Body of pancreas (tissue), 4 donors: Measurements from ENCODE around the gene BPIFB6.

Experiments
- POLR2A ChIP-seq, 3 donors: fragments of 450-650 bp; IDR thresholded peaks; one replicate each; pipeline ENCODE4 v1.6.1; 2016; ENCODE audit warnings: antibody characterized with exemption in 3 of 3, mild to moderate bottlenecking in 2 of 3
- TF ChIP-seq, protein P1 (sequence below), 7 experiments: fragments of 450-650 bp in 4 of 7; fragments of 200-600 bp in 3 of 7; sonication (generic) in 3 of 7; IDR thresholded peaks; one replicate each; pipeline ENCODE4 v1.5.1; 2016 to 2019; ENCODE audit warnings: antibody characterized with exemption in 7 of 7

DNA sequence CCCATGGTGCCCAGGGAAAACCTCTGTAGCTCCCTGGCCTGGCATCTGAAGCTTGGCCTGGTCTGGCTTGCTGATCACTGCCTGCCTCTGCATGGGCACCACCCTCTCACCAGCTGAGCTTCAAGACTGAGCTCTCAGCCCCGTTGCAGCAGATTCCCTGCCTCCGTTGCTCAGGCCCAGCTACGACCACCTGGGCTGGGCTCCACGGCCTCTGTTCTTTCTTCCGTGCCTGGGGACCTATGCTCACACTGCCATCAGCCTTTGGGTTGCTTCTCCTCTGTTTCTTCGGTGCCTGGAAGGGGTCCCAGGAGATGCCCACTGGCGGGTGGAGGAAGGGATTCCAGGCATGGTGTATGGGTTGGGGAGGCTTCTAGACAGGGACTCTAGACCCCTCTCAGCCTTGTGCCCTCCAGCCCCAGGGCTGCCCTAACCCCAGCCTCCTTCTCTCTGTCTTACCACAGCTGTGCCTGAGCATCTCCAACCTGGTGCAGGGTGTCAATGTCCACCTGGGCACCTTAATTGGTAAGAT lies 14.8 kb upstream of the BPIFB6 start:
- TF ChIP-seq, protein P1, sequence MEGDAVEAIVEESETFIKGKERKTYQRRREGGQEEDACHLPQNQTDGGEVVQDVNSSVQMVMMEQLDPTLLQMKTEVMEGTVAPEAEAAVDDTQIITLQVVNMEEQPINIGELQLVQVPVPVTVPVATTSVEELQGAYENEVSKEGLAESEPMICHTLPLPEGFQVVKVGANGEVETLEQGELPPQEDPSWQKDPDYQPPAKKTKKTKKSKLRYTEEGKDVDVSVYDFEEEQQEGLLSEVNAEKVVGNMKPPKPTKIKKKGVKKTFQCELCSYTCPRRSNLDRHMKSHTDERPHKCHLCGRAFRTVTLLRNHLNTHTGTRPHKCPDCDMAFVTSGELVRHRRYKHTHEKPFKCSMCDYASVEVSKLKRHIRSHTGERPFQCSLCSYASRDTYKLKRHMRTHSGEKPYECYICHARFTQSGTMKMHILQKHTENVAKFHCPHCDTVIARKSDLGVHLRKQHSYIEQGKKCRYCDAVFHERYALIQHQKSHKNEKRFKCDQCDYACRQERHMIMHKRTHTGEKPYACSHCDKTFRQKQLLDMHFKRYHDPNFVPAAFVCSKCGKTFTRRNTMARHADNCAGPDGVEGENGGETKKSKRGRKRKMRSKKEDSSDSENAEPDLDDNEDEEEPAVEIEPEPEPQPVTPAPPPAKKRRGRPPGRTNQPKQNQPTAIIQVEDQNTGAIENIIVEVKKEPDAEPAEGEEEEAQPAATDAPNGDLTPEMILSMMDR (IDR thresholded peaks at IDR 0.05), result no peak
- no peak for TF ChIP-seq POLR2A (IDR thresholded peaks at IDR 0.05)
